Spleen (tissue), 7 donors: ENCODE measurements around the gene CTLA4.

Source experiments
- POLR2A ChIP-seq, 3 donors: fragments of 450-650 bp; IDR thresholded peaks; one replicate each; pipeline ENCODE4 v1.5.1; 2017; ENCODE audit warnings: antibody characterized with exemption in 3 of 3, mild to moderate bottlenecking in 1 of 3
- TF ChIP-seq, protein P1 (sequence below), 11 experiments: fragments of 200-600 bp in 7 of 11; fragments of 450-650 bp in 4 of 11; sonication (generic) in 4 of 11; IDR thresholded peaks in 8 of 11; conservative IDR thresholded peaks in 3 of 11; 1 replicate in 7 of 11; 2 replicates in 4 of 11; pipeline versions ENCODE4 v1.4.0 to v1.8.0; 2016 to 2021; ENCODE audit warnings: antibody characterized with exemption in 11 of 11, inconsistent platforms in 4 of 11, mild to moderate bottlenecking in 1 of 11
- donor health status: DM: no; HTN: no; CAD: no; lungs with moderate emphysema.
- donor health status: DM: no; HTN: no; CAD: no.
- donor health status: DM: no; HTN: no; CAD: no.

DNA sequence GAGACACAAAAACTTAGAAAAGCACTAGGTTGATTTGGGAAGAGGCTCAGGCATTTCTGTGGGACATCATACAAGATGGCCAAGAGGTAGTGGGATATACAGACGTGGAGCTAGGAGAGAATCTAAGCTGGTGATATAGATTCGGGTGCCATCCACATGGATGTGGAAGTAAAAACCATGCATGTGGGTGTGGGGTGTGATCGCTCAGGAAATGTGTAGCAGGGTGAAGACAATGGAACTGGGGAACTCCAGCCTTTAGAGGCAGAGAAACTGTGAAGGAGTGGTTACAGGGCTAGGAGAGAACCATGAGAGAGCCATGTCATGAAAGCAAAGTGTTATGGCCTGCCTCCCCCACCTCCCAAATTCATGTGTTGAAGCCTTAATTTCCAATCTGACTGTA lies 43.0 kb upstream of the CTLA4 start:
- TF ChIP-seq POLR2A (IDR thresholded peaks at IDR 0.05), result no peak
- TF ChIP-seq, protein P1, sequence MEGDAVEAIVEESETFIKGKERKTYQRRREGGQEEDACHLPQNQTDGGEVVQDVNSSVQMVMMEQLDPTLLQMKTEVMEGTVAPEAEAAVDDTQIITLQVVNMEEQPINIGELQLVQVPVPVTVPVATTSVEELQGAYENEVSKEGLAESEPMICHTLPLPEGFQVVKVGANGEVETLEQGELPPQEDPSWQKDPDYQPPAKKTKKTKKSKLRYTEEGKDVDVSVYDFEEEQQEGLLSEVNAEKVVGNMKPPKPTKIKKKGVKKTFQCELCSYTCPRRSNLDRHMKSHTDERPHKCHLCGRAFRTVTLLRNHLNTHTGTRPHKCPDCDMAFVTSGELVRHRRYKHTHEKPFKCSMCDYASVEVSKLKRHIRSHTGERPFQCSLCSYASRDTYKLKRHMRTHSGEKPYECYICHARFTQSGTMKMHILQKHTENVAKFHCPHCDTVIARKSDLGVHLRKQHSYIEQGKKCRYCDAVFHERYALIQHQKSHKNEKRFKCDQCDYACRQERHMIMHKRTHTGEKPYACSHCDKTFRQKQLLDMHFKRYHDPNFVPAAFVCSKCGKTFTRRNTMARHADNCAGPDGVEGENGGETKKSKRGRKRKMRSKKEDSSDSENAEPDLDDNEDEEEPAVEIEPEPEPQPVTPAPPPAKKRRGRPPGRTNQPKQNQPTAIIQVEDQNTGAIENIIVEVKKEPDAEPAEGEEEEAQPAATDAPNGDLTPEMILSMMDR (IDR thresholded peaks at IDR 0.05 in 8 of 11, conservative IDR thresholded peaks at IDR 0.05 in 3 of 11), result no peak
